ENCODE data around the gene ERBB2. TPM values are rescaled to one million over a fixed set of nuclear protein-coding genes. Genes with fewer than 3 reads are reported as not detected.

The ERBB2 gene
- total RNA-seq, 1 donor from 2014 or later = 66.2 TPM

- TF ChIP-seq CTCF (IDR thresholded peaks at IDR 0.05) = no peak
- Mint-ChIP-seq H3K4me3 (ENCODE audit: unreplicated experiment) (no peak overlapping the region), H3K27me3 (ENCODE audit: unreplicated experiment) (no peaks in the 10 kb centered on the region), H3K27ac (ENCODE audit: unreplicated experiment) (no peak overlapping the region), H3K4me1 (ENCODE audit: unreplicated experiment) (peaks cover 27% of the 10 kb centered on the region), H3K36me3 (ENCODE audit: unreplicated experiment) (no peaks in the 10 kb centered on the region), H3K9me3 (ENCODE audit: unreplicated experiment) (no peaks in the 10 kb centered on the region)
- DNase-seq (ENCODE audit: extremely low spot score, unreplicated experiment) = no peak
Measured at GRCh38 chr17:39742856-39743436, 43.1 kb downstream of the ERBB2 start.

GRCh38 chr17:39744075-39744835, 44.4 kb downstream of the ERBB2 start:
- H3K4me3 Mint-ChIP-seq (ENCODE audit: unreplicated experiment) = no peak overlapping the region
- H3K36me3 Mint-ChIP-seq (ENCODE audit: unreplicated experiment) = no peaks in the 10 kb centered on the region
- no peak for DNase-seq (ENCODE audit: extremely low spot score, unreplicated experiment)
- TF ChIP-seq CTCF (IDR thresholded peaks at IDR 0.05) = no peak
- H3K27ac Mint-ChIP-seq (ENCODE audit: unreplicated experiment) = no peak overlapping the region
- H3K4me1 Mint-ChIP-seq (ENCODE audit: unreplicated experiment) = peaks cover 18% of the 10 kb centered on the region
- no peaks in the 10 kb centered on the region for H3K9me3 Mint-ChIP-seq (ENCODE audit: unreplicated experiment)
- no peaks in the 10 kb centered on the region for H3K27me3 Mint-ChIP-seq (ENCODE audit: unreplicated experiment)

- Mint-ChIP-seq H3K27ac (ENCODE audit: unreplicated experiment) (no peak overlapping the region), H3K4me3 (ENCODE audit: unreplicated experiment) (no peak overlapping the region), H3K4me1 (ENCODE audit: unreplicated experiment) (peaks cover 13% of the 10 kb centered on the region), H3K36me3 (ENCODE audit: unreplicated experiment) (no peaks in the 10 kb centered on the region), H3K27me3 (ENCODE audit: unreplicated experiment) (no peaks in the 10 kb centered on the region), H3K9me3 (ENCODE audit: unreplicated experiment) (no peaks in the 10 kb centered on the region)
- DNase-seq (ENCODE audit: extremely low spot score, unreplicated experiment) = no peak
- no peak for TF ChIP-seq CTCF (IDR thresholded peaks at IDR 0.05)
Measured at GRCh38 chr17:39744836-39745215, 45.0 kb downstream of the ERBB2 start.

- no peaks in the 10 kb centered on the region for H3K27me3 Mint-ChIP-seq (ENCODE audit: unreplicated experiment)
- peaks cover 12% of the 10 kb centered on the region for H3K4me1 Mint-ChIP-seq (ENCODE audit: unreplicated experiment)
- no peaks in the 10 kb centered on the region for H3K9me3 Mint-ChIP-seq (ENCODE audit: unreplicated experiment)
- H3K4me3 Mint-ChIP-seq (ENCODE audit: unreplicated experiment) = no peak overlapping the region
- TF ChIP-seq CTCF (IDR thresholded peaks at IDR 0.05) = no peak
- no peaks in the 10 kb centered on the region for H3K36me3 Mint-ChIP-seq (ENCODE audit: unreplicated experiment)
- DNase-seq (ENCODE audit: extremely low spot score, unreplicated experiment) = no peak
- H3K27ac Mint-ChIP-seq (ENCODE audit: unreplicated experiment) = no peak overlapping the region
Measured at GRCh38 chr17:39745335-39746144, 45.7 kb downstream of the ERBB2 start.

GRCh38 chr17:39746145-39746461, 46.2 kb downstream of the ERBB2 start:
- no peak for DNase-seq (ENCODE audit: extremely low spot score, unreplicated experiment)
- no peaks in the 10 kb centered on the region for H3K36me3 Mint-ChIP-seq (ENCODE audit: unreplicated experiment)
- H3K4me3 Mint-ChIP-seq (ENCODE audit: unreplicated experiment) = no peak overlapping the region
- no peak for TF ChIP-seq CTCF (IDR thresholded peaks at IDR 0.05)
- no peaks in the 10 kb centered on the region for H3K27me3 Mint-ChIP-seq (ENCODE audit: unreplicated experiment)
- no peak overlapping the region for H3K27ac Mint-ChIP-seq (ENCODE audit: unreplicated experiment)
- H3K9me3 Mint-ChIP-seq (ENCODE audit: unreplicated experiment) = no peaks in the 10 kb centered on the region
- peaks cover 8% of the 10 kb centered on the region for H3K4me1 Mint-ChIP-seq (ENCODE audit: unreplicated experiment)
